Erythroblast (primary cell): ENCODE results near the gene TMEM60.

Experiments used
- GATA1 ChIP-seq: IDR thresholded peaks from 2 replicates; pipeline ENCODE4 v1.6.1; 2011; ENCODE audit warnings: low read depth, mild to moderate bottlenecking, control low read depth, low read length, moderate library complexity
- POLR2A ChIP-seq: IDR thresholded peaks from 2 replicates; pipeline ENCODE4 v1.6.1; 2011; ENCODE audit warnings: mild to moderate bottlenecking, low read length

- TF ChIP-seq POLR2A (no peak), GATA1 (no peak)
These were observed 32.8 kb downstream of the TMEM60 start for GRCh38 chr7:77765481-77765880.
